SIG-M5 treated with dmso at 0.1 percent for 504 hours (cell line): Measurements from ENCODE around the gene ZNF765.
"Not testable (repeated sequence)": the region's sequence is repeated elsewhere in the genome, so short reads cannot be mapped to it uniquely, and the experiment has no call there.

Experiments
- DNase-seq: peaks from one replicate; lab custom pipeline; 2025; ENCODE audit not compliant: unreplicated experiment; lab: John Stamatoyannopoulos, UW

ZNF765 gene

GRCh38 chr19:53475470-53475869, 80.5 kb downstream of the ZNF765 start:
- not testable (repeated sequence) for DNase-seq
